GM19468 (cell line): ENCODE measurements around the gene CEP57.
"Not testable (repeated sequence)": the region's sequence is repeated elsewhere in the genome, so short reads cannot be mapped to it uniquely, and the experiment has no call there.

Source experiments
- ATAC-seq: cut with Tn5 transposase; IDR thresholded peaks from one replicate; pipeline ENCODE4 v1.9.1; 2021; ENCODE audit warnings: mild to moderate bottlenecking, moderate library complexity, moderate number of reproducible peaks; ENCODE audit not compliant: unreplicated experiment; ENCODE audit errors: extremely low read depth

Gene CEP57

GRCh38 chr11:95795627-95796295 is 5.5 kb downstream of the CEP57 start:
- no peak for ATAC-seq

GRCh38 chr11:95796501-95796900 is 6.2 kb downstream of the CEP57 start:
- ATAC-seq, result no peak

GRCh38 chr11:95799546-95799945 is 9.2 kb downstream of the CEP57 start:
- no peak for ATAC-seq

- no peak for ATAC-seq
Measured at GRCh38 chr11:95800438-95800837, 10.1 kb downstream of the CEP57 start.

GRCh38 chr11:95802806-95803205 is 12.5 kb downstream of the CEP57 start:
- no peak for ATAC-seq

- no peak for ATAC-seq
Measured at GRCh38 chr11:95803973-95804372, 13.7 kb downstream of the CEP57 start.

GRCh38 chr11:95805869-95806268 is 15.6 kb downstream of the CEP57 start:
- no peak for ATAC-seq

GRCh38 chr11:95806464-95806863 is 16.2 kb downstream of the CEP57 start:
- not testable (repeated sequence) for ATAC-seq

- not testable (repeated sequence) for ATAC-seq
Measured at GRCh38 chr11:95811052-95811451, 20.8 kb downstream of the CEP57 start.

- ATAC-seq, result no peak
Measured at GRCh38 chr11:95816037-95816436, 25.7 kb downstream of the CEP57 start.

- ATAC-seq, result no peak
Measured at GRCh38 chr11:95821640-95822039, 31.3 kb downstream of the CEP57 start.

GRCh38 chr11:95827696-95828095 is 37.4 kb downstream of the CEP57 start:
- no peak for ATAC-seq

GRCh38 chr11:95829580-95830259 is 39.4 kb downstream of the CEP57 start:
- no peak for ATAC-seq

GRCh38 chr11:95831198-95831883 is 41.0 kb downstream of the CEP57 start:
- no peak for ATAC-seq

GRCh38 chr11:95832763-95833162 is 42.5 kb downstream of the CEP57 start:
- no peak for ATAC-seq

GRCh38 chr11:95833378-95833777 is 43.1 kb downstream of the CEP57 start:
- ATAC-seq, result no peak

- ATAC-seq, result no peak
Measured at GRCh38 chr11:95835351-95835750, 45.1 kb downstream of the CEP57 start.

- ATAC-seq, result peak; percentile 93
Measured at GRCh38 chr11:95835768-95836488, 45.6 kb downstream of the CEP57 start.

GRCh38 chr11:95845167-95845566 is 54.9 kb downstream of the CEP57 start:
- no peak for ATAC-seq

GRCh38 chr11:95849087-95849825 is 59.0 kb downstream of the CEP57 start:
- no peak for ATAC-seq
